ENCODE results near the gene HIPK1. TPM values are rescaled to one million over a fixed set of nuclear protein-coding genes. Genes with fewer than 3 reads are reported as not detected.

Gene HIPK1
- total RNA-seq, 1 experiment from 2014 or later: 52.2 TPM

Other genes starting within 250 kb of the HIPK1 start
- gene PHTF1, start 169.8 kb upstream of the HIPK1 start, total RNA-seq (2021): 23.9 to 28.7 TPM (median 25.2 TPM) in 3 replicates
- 15.5 to 19.3 TPM (median 19.1 TPM) in 3 replicates for gene RSBN1, start 116.8 kb upstream of the HIPK1 start, total RNA-seq (2021)
- gene PTPN22, start 57.6 kb upstream of the HIPK1 start, total RNA-seq (2021): 0.11 to 0.18 TPM in 2 of 3 replicates, not detected in the other
- gene BCL2L15, start 41.7 kb upstream of the HIPK1 start, total RNA-seq (2021): 0.17 to 0.30 TPM (median 0.18 TPM) in 3 replicates
- 10.6 to 14.2 TPM (median 13.6 TPM) in 3 replicates for gene AP4B1, start 24.5 kb upstream of the HIPK1 start, total RNA-seq (2021)
- gene DCLRE1B, start 24.0 kb upstream of the HIPK1 start, total RNA-seq (2021): 9.4 to 11.1 TPM (median 9.5 TPM) in 3 replicates
- gene OLFML3, start 50.1 kb downstream of the HIPK1 start, total RNA-seq (2021): 65.8 to 91.1 TPM (median 90.4 TPM) in 3 replicates
- 54.2 to 58.2 TPM (median 55.9 TPM) in 3 replicates for gene SYT6, start 224.5 kb downstream of the HIPK1 start, total RNA-seq (2021)

All from WTC11 (cell line).